Neural progenitor cell (in vitro differentiated cells): ENCODE data around the gene MELTF. TPM values are rescaled to one million over a fixed set of nuclear protein-coding genes. Genes with fewer than 3 reads are reported as not detected.

ENCODE experiments used
- DNase-seq: peaks from one replicate; pipeline ENCODE4 v3.0.0-alpha.2; 2016; ENCODE audit warnings: low spot score
- H2AFZ ChIP-seq: fragments of 200-600 bp; sonication (generic); replicated peaks from 2 replicates; pipeline ENCODE4 v1.6.1; 2016; ENCODE audit warnings: antibody characterized with exemption
- H3F3A ChIP-seq: fragments of 200-600 bp; sonication (generic); 2 replicates; pipeline ENCODE4 v1.6.1; 2016; ENCODE audit warnings: antibody characterized with exemption, low read depth
- H3K27ac ChIP-seq: fragments of 200-600 bp; sonication (generic); 2 replicates; pipeline ENCODE4 v1.5.1; 2016; ENCODE audit warnings: mild to moderate bottlenecking
- H3K27me3 ChIP-seq: fragments of 200-600 bp; sonication (generic); 2 replicates; pipeline ENCODE4 v1.6.1; 2016; ENCODE audit warnings: mild to moderate bottlenecking, moderate library complexity
- H3K36me3 ChIP-seq: fragments of 200-600 bp; sonication (generic); 2 replicates; pipeline ENCODE4 v1.5.1; 2016
- H3K4me1 ChIP-seq: fragments of 200-600 bp; sonication (generic); 2 replicates; pipeline ENCODE4 v1.6.1; 2016; ENCODE audit warnings: mixed run types
- H3K4me2 ChIP-seq: fragments of 200-600 bp; sonication (generic); 2 replicates; pipeline ENCODE4 v1.6.1; 2016
- H3K4me3 ChIP-seq: fragments of 200-600 bp; sonication (generic); 2 replicates; pipeline ENCODE4 v1.5.1; 2016
- H3K79me2 ChIP-seq: fragments of 200-600 bp; sonication (generic); 2 replicates; pipeline ENCODE4 v1.6.1; 2016; ENCODE audit warnings: low read depth
- H3K9ac ChIP-seq: fragments of 200-600 bp; sonication (generic); 2 replicates; pipeline ENCODE4 v1.6.1; 2016
- H3K9me3 ChIP-seq: fragments of 200-600 bp; sonication (generic); 2 replicates; pipeline ENCODE4 v1.5.1; 2016; ENCODE audit warnings: low read depth
- H4K20me1 ChIP-seq: fragments of 200-600 bp; sonication (generic); 2 replicates; pipeline ENCODE4 v1.6.1; 2016; ENCODE audit warnings: low read depth
- H3K27ac Mint-ChIP-seq: 3 replicates; pipeline ENCODE4 v1.8.0; 2021; ENCODE audit warnings: mixed read lengths
- H3K27me3 Mint-ChIP-seq: 2 replicates; pipeline ENCODE4 v1.8.0; 2022; ENCODE audit warnings: low read depth, mild to moderate bottlenecking, inconsistent platforms, moderate library complexity, mixed read lengths; ENCODE audit not compliant: insufficient read depth
- H3K36me3 Mint-ChIP-seq: 3 replicates; pipeline ENCODE4 v1.8.0; 2021; ENCODE audit warnings: mixed read lengths
- H3K4me1 Mint-ChIP-seq: 3 replicates; pipeline ENCODE4 v1.8.0; 2021; ENCODE audit warnings: mixed read lengths
- H3K4me3 Mint-ChIP-seq: 3 replicates; pipeline ENCODE4 v1.8.0; 2021; ENCODE audit warnings: mild to moderate bottlenecking, moderate library complexity, mixed read lengths
- H3K9me3 Mint-ChIP-seq: 3 replicates; pipeline ENCODE4 v1.8.0; 2020; ENCODE audit warnings: mixed read lengths
- CTCF ChIP-seq: fragments of 200-600 bp; sonication (generic); IDR thresholded peaks from 2 replicates; pipeline ENCODE4 v1.5.1; 2017; ENCODE audit warnings: antibody characterized with exemption, mild to moderate bottlenecking
- EZH2 ChIP-seq: fragments of 200-600 bp; sonication (generic); IDR thresholded peaks from 2 replicates; pipeline ENCODE4 v1.6.1; 2017; ENCODE audit warnings: antibody characterized with exemption, mild to moderate bottlenecking, moderate library complexity
- EZH2phosphoT487 ChIP-seq: fragments of 200-600 bp; sonication (generic); IDR thresholded peaks from 2 replicates; pipeline ENCODE4 v1.6.1; 2017; ENCODE audit warnings: antibody characterized with exemption
- total RNA-seq: library from RNA; depleted of rRNA; stranded (reverse); fragments of >200 nt; gene quantifications from 2 replicates; pipeline ENCODE4 v1.2.3, GENCODE V29; 2015; ENCODE audit warnings: low replicate concordance

Gene MELTF
- total RNA-seq, 1 donor from 2014 or later, result 0.28 TPM

- Histone ChIP-seq H3K27ac (no peak overlapping the region), H4K20me1 (no peaks in the 10 kb centered on the region), H3K27me3 (peaks cover 25% of the 10 kb centered on the region), H3K9ac (no peak overlapping the region), H3K4me3 (no peak overlapping the region), H3K9me3 (no peaks in the 10 kb centered on the region), H3K79me2 (no peaks in the 10 kb centered on the region), H2AFZ (no peak overlapping the region), H3K36me3 (no peaks in the 10 kb centered on the region), H3K4me2 (no peak overlapping the region), H3F3A (peaks cover 2% of the 10 kb centered on the region), H3K4me1 (peaks cover 17% of the 10 kb centered on the region)
- DNase-seq, result no peak
- peaks cover 9% of the 10 kb centered on the region for H3K36me3 Mint-ChIP-seq
- peaks cover 24% of the 10 kb centered on the region for H3K4me1 Mint-ChIP-seq
- H3K27ac Mint-ChIP-seq, result no peak overlapping the region
- no peak for TF ChIP-seq EZH2phosphoT487
- no peak for TF ChIP-seq CTCF
- TF ChIP-seq EZH2, result no peak
- peaks cover 7% of the 10 kb centered on the region for H3K27me3 Mint-ChIP-seq
- peak overlapping the region; percentile 29 for H3K4me3 Mint-ChIP-seq
- no peaks in the 10 kb centered on the region for H3K9me3 Mint-ChIP-seq
Observed at GRCh38 chr3:197007296-197007940, 22.2 kb downstream of the MELTF start.

GRCh38 chr3:197006860-197007259 lies 22.8 kb downstream of the MELTF start:
- Histone ChIP-seq H3F3A (peaks cover 7% of the 10 kb centered on the region), H3K9ac (no peak overlapping the region), H3K27me3 (peaks cover 28% of the 10 kb centered on the region), H2AFZ (no peak overlapping the region), H3K4me2 (no peak overlapping the region), H4K20me1 (no peaks in the 10 kb centered on the region), H3K4me3 (no peak overlapping the region), H3K36me3 (no peaks in the 10 kb centered on the region), H3K27ac (no peak overlapping the region), H3K9me3 (no peaks in the 10 kb centered on the region), H3K4me1 (peaks cover 12% of the 10 kb centered on the region), H3K79me2 (no peaks in the 10 kb centered on the region)
- Mint-ChIP-seq H3K36me3 (peaks cover 9% of the 10 kb centered on the region), H3K9me3 (no peaks in the 10 kb centered on the region), H3K27me3 (peaks cover 7% of the 10 kb centered on the region), H3K4me3 (no peak overlapping the region), H3K27ac (no peak overlapping the region), H3K4me1 (peaks cover 20% of the 10 kb centered on the region)
- TF ChIP-seq EZH2phosphoT487 (no peak), CTCF (no peak)
- DNase-seq, result no peak

DNA sequence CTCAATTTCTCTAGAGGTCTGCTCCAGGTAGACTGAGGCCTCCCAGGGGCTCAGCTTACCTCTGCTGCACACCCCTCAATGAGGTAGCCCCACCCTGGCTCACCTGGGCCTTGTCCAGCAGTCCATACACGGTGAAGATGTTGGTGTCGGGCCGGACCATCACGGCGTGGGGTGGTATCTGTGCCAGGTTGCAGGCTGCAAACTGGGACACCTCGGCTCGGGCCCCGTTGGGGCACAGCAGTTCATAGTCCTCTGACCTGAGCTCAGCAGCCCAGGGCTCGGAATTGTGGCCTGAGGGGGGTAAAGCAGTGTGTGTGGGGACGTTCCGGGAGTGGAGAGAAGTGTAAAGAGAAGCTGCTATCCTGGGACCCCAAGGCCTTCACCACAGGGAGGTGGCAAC lies 23.2 kb downstream of the MELTF start:
- Histone ChIP-seq H3K9me3 (no peaks in the 10 kb centered on the region), H3K9ac (no peak overlapping the region), H3K4me1 (peaks cover 8% of the 10 kb centered on the region), H3F3A (peaks cover 12% of the 10 kb centered on the region), H3K4me3 (no peak overlapping the region), H3K4me2 (no peak overlapping the region), H4K20me1 (no peaks in the 10 kb centered on the region), H3K36me3 (no peaks in the 10 kb centered on the region), H3K79me2 (no peaks in the 10 kb centered on the region), H2AFZ (no peak overlapping the region), H3K27ac (no peak overlapping the region), H3K27me3 (peaks cover 28% of the 10 kb centered on the region)
- Mint-ChIP-seq H3K36me3 (peaks cover 11% of the 10 kb centered on the region), H3K4me1 (peaks cover 20% of the 10 kb centered on the region), H3K27ac (no peak overlapping the region), H3K4me3 (no peak overlapping the region), H3K9me3 (no peaks in the 10 kb centered on the region), H3K27me3 (peaks cover 7% of the 10 kb centered on the region)
- TF ChIP-seq EZH2, result no peak
- no peak for DNase-seq
